Adrenal gland (tissue), 12 donors: ENCODE measurements around the gene GCH1. TPM values are rescaled to one million over a fixed set of nuclear protein-coding genes. Genes with fewer than 3 reads are reported as not detected.
A peak's percentile ranks its signal among the peaks of the same experiment; 100 is the strongest.
"Not testable (repeated sequence)": the region's sequence is repeated elsewhere in the genome, so short reads cannot be mapped to it uniquely, and the experiment has no call there.

Source experiments
- DNase-seq, 7 donors: peaks; one replicate each; pipeline ENCODE4 v3.0.0-alpha.2; 2019 to 2020
- H3K27ac ChIP-seq, 5 donors: fragments of 200-600 bp; sonication (generic) in 4 of 5; 1 replicate in 3 of 5; 2 replicates in 2 of 5; pipeline versions ENCODE4 v1.5.1 to v1.8.0; 2016 to 2020; ENCODE audit warnings: mild to moderate bottlenecking in 1 of 5
- H3K27me3 ChIP-seq: fragments of 200-600 bp; 2 replicates; pipeline ENCODE4 v1.8.0; 2021
- H3K36me3 ChIP-seq, 2 donors: fragments of 200-600 bp; replicated peaks in 1 of 2; 1 replicate in 1 of 2; 2 replicates in 1 of 2; pipeline versions ENCODE4 v1.5.1 to v1.8.0; 2018 to 2022
- H3K4me1 ChIP-seq, 2 donors: fragments of 200-600 bp; replicated peaks in 1 of 2; 1 replicate in 1 of 2; 2 replicates in 1 of 2; pipeline versions ENCODE4 v1.5.1 to v1.8.0; 2018 to 2021
- H3K4me3 ChIP-seq, 4 donors: fragments of 200-600 bp; sonication (generic) in 3 of 4; one replicate each; pipeline ENCODE4 v1.5.1; 2016 to 2018
- H3K9me3 ChIP-seq, 3 donors: fragments of 200-600 bp; sonication (generic) in 1 of 3; replicated peaks in 1 of 3; 1 replicate in 2 of 3; 2 replicates in 1 of 3; pipeline versions ENCODE4 v1.5.1 to v1.8.0; 2016 to 2021
- CTCF ChIP-seq, 6 experiments: fragments of 450-650 bp in 4 of 6; fragments of 200-600 bp in 2 of 6; sonication (generic) in 1 of 6; IDR thresholded peaks; 1 replicate in 5 of 6; 2 replicates in 1 of 6; pipeline versions ENCODE4 v1.5.1 to v1.8.0; 2016 to 2021; ENCODE audit warnings: antibody characterized with exemption in 6 of 6, mild to moderate bottlenecking in 2 of 6, moderate library complexity in 1 of 6
- POLR2A ChIP-seq, 2 donors: fragments of 450-650 bp; IDR thresholded peaks; one replicate each; pipeline ENCODE4 v1.6.1; 2017; ENCODE audit warnings: antibody characterized with exemption in 2 of 2, mild to moderate bottlenecking in 2 of 2, moderate library complexity in 1 of 2
- WGBS, 4 donors: extraction: QIAGEN DNeasy Blood & Tissue Kit in 2 of 4; methylation state at CpG; one replicate each; pipeline versions ENCODE4 v1.1.5 to v1.1.7; 2013 to 2017; 5-methylcytosine and 5-hydroxymethylcytosine counted together
- intact Hi-C, 2 donors: fragments of 100-400 bp; cut with DNase I; formaldehyde crosslinking; loops; one replicate each; pipeline versions ENCODE4 v1.14.1 to v1.15.0; 2022 to 2023
- polyA plus RNA-seq, 3 donors: library from polyadenylated mRNA; stranded (reverse); fragments of 200-250 nt in 2 of 3; fragments of 350-450 nt in 1 of 3; fragmentation: Illumina TruSeq in 1 of 3; extraction: RNeasy Lipid Tissue Mini Kit (QIAGEN cat#74804) in 1 of 3; gene quantifications; one replicate each; pipeline ENCODE4 v1.2.3, GENCODE V29; 2013 to 2014
- total RNA-seq, 9 donors: library from RNA; depleted of rRNA in 4 of 9; stranded (reverse); fragments of >200 nt in 4 of 9; fragments of 120-200 nt in 1 of 9; fragmentation: NEBNext Ultra II Directional in 1 of 9; extraction: Animal tissue kit (Norgen Biotek cat#: 25700) in 1 of 9; gene quantifications; one replicate each; pipeline versions ENCODE4 v1.1.0 to v1.2.4, GENCODE V29; 2013 to 2023
- donor health status: healthy with polysubstance abuse.
- donor health status: Bipolar disorder and iron deficiency.
- donor health status: DM: yes; HTN: yes; CAD: no.
- donor health status: DM: no; HTN: no; CAD: no.
- donor health status: DM: no; HTN: no; CAD: no.
- donor health status: DM: yes; HTN: yes; CAD: no.

GCH1 gene
- total and polyA plus RNA-seq, 12 donors = 2.8 to 29.8 (median 10.3) TPM

- intact Hi-C loops = no loop called here
- TF ChIP-seq POLR2A (IDR thresholded peaks at IDR 0.05) (no peak), CTCF (IDR thresholded peaks at IDR 0.05) (no peak)
- Histone ChIP-seq H3K27me3 (no peaks in the 10 kb centered on the region), H3K9me3 (no peaks in the 10 kb centered on the region), H3K4me1 (no peaks in the 10 kb centered on the region), H3K4me3 (no peak overlapping the region), H3K36me3 (no peaks in the 10 kb centered on the region), H3K27ac (no peak overlapping the region)
- peak in 2 of 7 donors; percentile 11 to 21 for DNase-seq
Observed at GRCh38 chr14:54929556-54929955, 26.9 kb upstream of the GCH1 start.

- DNase-seq = no peak
- H3K9me3 ChIP-seq = no peaks in the 10 kb centered on the region
- no peak overlapping the region for H3K4me3 ChIP-seq
- no peaks in the 10 kb centered on the region for H3K36me3 ChIP-seq
- intact Hi-C loops = no loop called here
- TF ChIP-seq CTCF (IDR thresholded peaks at IDR 0.05) (no peak), POLR2A (IDR thresholded peaks at IDR 0.05) (no peak)
- H3K4me1 ChIP-seq = no peaks in the 10 kb centered on the region
- no peaks in the 10 kb centered on the region for H3K27me3 ChIP-seq
- no peak overlapping the region for H3K27ac ChIP-seq
Observed at GRCh38 chr14:54928216-54928615, 25.6 kb upstream of the GCH1 start.

GRCh38 chr14:54927551-54927950 lies 24.9 kb upstream of the GCH1 start:
- H3K36me3 ChIP-seq = no peaks in the 10 kb centered on the region
- 76 to 91% (median 88%) methylated on average over 1 of the region's 1 CpG for WGBS, 4 donors

GRCh38 chr14:54926570-54926969 lies 23.9 kb upstream of the GCH1 start:
- H3K9me3 ChIP-seq, DNase-seq, H3K27me3 ChIP-seq, H3K4me1 ChIP-seq, H3K27ac ChIP-seq, intact Hi-C loops, H3K4me3 ChIP-seq, H3K36me3 ChIP-seq: not testable (repeated sequence)
- WGBS, 4 donors = 90 to 96% (median 93%) methylated on average over 5 of the region's 5 CpGs

More at GRCh38 chr14:54927551-54927950, 24.9 kb upstream of the GCH1 start:
- intact Hi-C loops = no loop called here
- Histone ChIP-seq H3K9me3 (no peaks in the 10 kb centered on the region), H3K27me3 (no peaks in the 10 kb centered on the region), H3K4me3 (no peak overlapping the region), H3K4me1 (no peaks in the 10 kb centered on the region), H3K27ac (no peak overlapping the region)
- no peak for DNase-seq
- TF ChIP-seq POLR2A (IDR thresholded peaks at IDR 0.05) = no peak
- no peak for TF ChIP-seq CTCF (IDR thresholded peaks at IDR 0.05)

- no peak overlapping the region for H3K4me3 ChIP-seq
- H3K27ac ChIP-seq = no peak overlapping the region
- no peaks in the 10 kb centered on the region for H3K9me3 ChIP-seq
- intact Hi-C loops = no loop called here
- no peaks in the 10 kb centered on the region for H3K27me3 ChIP-seq
- WGBS, 4 donors = 76 to 85% (median 80%) methylated on average over 3 of the region's 3 CpGs
- H3K4me1 ChIP-seq = no peaks in the 10 kb centered on the region
- H3K36me3 ChIP-seq = no peaks in the 10 kb centered on the region
- DNase-seq = peak in 1 of 7 donors; percentile 69
- TF ChIP-seq POLR2A (IDR thresholded peaks at IDR 0.05) (no peak), CTCF (IDR thresholded peaks at IDR 0.05) (no peak)
Observed at GRCh38 chr14:54922598-54922997, 20.0 kb upstream of the GCH1 start.
